SW 1271 (cell line): ENCODE data around the gene COL12A1.

Source experiments
- DNase-seq, 2 experiments: peaks; one replicate each; lab custom pipeline; 2025; lab: John Stamatoyannopoulos, UW

Gene COL12A1

DNA sequence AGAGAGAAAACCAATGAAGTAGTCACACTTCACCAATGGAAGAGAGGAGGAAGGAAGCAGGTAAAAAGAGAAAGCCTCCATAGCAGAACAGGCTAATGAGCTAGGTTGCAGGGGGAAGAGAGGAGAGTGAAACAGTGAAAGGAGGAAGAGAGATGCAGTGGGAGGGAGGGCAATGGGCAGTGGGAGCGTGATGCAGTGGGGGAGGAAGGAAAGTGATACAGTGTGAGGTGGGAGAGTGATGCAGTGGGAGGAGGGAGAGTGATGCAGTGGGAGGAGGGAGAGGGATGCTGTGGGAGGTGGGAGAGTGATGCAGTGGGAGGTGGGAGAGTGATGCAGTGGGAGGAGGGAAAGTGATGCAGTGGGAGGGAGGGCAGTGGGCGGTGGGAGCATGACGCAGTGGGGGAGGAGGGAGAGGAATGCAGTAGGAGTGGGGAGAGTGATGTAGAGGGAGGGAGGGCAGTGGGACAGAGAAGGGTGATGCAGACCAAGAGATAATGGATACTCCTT lies 29.7 kb downstream of the COL12A1 start:
- no peak for DNase-seq

GRCh38 chr6:75171986-75172385 lies 33.9 kb downstream of the COL12A1 start:
- DNase-seq, result no peak

DNA sequence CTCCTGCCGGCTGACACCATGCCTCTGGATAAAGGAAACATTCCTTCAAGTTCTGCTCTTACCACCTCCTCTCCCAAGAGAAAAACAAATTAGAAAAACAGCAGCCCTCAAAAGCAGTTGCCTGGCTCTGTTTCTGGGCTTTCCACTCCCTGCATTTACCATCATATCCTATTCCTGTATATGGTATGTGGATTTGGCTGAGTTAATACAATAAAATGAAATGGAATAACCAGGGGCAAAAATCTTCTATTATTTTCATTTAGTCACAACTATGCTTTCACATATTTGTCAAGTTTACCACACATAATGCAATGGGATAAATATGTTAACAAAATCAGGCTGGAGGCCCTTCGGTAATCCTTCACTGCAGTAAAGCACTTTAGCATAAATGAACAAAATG lies 34.3 kb downstream of the COL12A1 start:
- DNase-seq, result no peak

GRCh38 chr6:75170691-75171560 lies 34.9 kb downstream of the COL12A1 start:
- no peak for DNase-seq

GRCh38 chr6:75169689-75170586 lies 35.9 kb downstream of the COL12A1 start:
- DNase-seq, result no peak

GRCh38 chr6:75167851-75168250 lies 38.0 kb downstream of the COL12A1 start:
- DNase-seq, result no peak

GRCh38 chr6:75167325-75167724 lies 38.5 kb downstream of the COL12A1 start:
- DNase-seq, result no peak

DNA sequence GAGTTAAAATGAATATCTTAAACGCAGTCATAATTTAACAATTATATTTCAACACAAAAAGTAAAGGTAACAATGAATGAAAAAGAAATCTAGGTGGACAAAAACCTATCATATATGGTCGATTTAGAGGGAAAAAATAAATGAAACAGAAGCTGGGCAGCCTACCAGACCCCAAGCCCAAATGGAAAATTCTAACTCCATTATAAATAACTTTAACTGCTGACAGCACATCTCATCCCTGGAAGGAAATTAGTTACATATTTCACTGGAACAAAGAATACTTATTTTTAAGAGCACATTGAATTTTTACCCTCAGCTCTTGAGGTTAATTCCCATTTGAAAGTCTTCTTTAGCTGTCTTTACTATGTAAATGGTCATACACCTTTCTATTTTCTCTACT lies 39.1 kb downstream of the COL12A1 start:
- no peak for DNase-seq

DNA sequence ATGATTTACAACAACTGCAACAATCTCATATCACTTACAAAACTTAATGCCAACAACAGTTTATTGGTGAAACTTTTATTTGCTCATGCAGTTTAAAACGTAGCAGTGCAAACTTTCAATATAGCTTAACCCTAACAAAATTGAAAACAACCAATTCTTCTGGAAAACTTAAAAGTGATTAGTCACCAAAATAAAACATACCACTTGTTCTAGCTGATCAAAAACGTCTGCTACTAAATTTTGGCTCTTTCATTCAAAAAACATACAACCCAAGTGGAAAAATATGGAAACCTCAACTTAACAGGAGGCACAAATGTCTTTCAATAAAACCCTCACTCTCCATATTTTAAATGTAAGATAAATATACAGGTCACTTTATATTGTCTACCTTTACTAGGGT lies 39.6 kb downstream of the COL12A1 start:
- no peak for DNase-seq

GRCh38 chr6:75158176-75158575 lies 47.7 kb downstream of the COL12A1 start:
- no peak for DNase-seq

DNA sequence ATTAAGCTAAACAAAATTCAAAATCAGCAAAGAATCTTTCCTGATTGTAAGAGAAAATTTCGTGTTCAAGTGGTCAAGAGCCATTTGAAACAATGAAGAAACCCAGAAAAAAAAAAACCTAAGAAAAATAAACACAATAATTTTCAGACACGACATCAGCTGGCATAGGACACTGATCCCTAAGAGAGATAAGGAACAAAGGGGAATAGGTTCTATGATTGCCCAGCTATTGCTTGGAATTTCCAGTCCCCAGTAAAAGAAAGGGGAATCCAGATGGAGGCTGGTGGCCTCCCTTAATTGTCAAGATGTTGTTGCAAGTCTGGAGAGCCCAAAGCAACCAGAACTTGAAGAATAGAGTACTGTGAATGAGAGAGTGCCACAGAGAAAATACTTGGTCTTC lies 48.5 kb downstream of the COL12A1 start:
- no peak for DNase-seq

DNA sequence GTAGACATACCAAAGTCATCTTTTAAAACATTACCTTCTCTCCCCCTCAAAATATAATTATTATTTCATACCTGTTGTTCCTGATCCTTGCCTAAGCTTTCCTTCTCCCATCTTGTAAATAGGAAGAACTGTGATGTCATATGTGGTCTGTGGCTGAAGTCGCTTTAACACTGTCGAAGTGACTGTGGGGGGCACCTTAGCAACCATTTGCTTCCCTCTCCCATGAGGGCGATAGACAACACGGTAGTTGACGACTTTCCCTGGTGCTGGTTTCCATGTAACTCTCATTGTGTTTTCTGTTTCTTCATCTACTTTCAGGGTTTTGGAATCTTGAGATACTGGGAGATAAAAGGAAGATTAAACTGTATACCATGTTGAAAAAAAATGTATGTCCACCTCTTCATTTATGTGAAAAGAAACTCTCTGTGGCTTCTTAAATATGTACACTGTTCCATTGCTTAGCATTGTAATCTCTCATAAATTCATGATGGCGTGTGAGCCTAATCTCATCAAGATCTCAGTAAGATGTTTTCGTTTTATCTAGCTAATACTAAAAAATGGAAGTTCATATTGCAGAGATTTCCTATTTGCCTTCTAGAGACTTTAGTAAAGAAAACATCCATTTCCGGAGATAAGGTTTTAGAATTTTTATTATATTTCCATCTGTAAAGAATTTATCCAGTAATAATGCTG lies 49.5 kb downstream of the COL12A1 start:
- no peak for DNase-seq

- DNase-seq, result no peak
Observed at GRCh38 chr6:75155631-75156030, 50.2 kb downstream of the COL12A1 start.

GRCh38 chr6:75154973-75155372 lies 50.9 kb downstream of the COL12A1 start:
- no peak for DNase-seq

DNA sequence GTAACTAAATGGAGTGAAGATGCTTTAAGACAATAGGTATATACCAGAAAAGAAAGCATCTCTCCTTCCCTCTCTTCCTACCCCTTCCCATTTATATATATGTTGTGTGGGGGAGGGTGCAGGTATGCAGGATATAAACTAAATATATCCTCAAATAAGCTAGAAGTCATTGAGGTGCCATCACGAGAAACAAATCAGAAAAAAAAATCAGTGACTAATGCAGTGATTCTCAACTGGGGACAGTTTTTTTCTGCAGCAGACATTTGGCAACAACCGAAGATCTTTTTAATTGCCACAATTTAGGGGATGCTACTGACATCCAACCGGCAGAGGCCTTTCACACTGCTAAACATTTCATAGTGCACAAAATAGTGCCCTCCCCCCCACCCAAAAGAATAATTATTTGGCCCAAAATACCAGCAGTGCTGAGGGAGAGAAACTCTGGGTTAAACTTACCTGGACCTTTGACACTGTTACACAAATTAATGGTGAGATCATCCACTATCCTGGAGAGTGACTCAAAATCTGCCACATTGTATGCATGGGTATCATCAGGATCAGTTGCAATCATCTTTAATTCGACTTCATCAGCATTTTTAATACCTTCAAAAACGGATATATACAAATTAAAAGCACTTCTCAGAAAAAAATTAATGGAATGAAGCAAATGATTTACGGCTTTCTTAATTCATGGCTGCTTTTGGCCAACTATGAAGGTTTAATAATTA lies 55.0 kb downstream of the COL12A1 start:
- DNase-seq, result no peak

DNA sequence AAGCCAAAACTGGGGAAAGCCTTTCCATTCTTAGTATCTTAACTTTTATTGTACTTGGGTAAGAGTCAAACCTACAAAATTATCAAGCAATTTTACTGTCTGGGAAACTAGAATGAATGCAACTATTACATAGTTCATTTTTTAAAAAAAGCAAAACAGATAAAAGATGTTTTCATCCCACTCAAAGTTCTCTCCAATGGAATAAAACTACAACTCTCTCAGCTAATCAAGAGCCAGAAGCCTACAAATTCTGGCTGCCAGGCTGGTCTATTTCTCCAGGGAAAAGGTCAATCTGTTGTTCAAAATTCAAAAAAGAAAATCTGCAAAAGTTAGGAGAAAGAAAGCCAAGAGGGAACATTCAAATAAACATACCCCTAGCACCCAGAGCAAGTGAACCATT lies 56.2 kb downstream of the COL12A1 start:
- no peak for DNase-seq

DNA sequence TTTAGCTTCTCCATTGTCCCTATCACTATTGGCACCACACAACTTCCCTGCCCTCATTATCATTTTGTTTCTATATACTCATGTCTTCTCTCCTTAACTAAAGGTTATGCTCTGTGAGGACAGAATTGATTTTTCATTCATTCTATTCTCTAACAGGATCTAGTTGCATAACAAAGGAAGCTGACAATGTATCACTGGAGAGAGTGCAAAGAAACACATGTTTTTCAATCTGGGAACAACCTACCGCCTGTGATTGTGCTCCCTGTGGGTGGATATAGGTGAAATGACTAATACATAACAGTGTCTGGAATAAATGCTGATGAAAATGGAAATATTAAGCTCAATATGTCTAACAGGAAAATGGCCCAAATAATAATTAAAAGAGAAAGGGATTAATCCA lies 56.6 kb downstream of the COL12A1 start:
- no peak for DNase-seq

GRCh38 chr6:75147512-75147911 lies 58.3 kb downstream of the COL12A1 start:
- no peak for DNase-seq

DNA sequence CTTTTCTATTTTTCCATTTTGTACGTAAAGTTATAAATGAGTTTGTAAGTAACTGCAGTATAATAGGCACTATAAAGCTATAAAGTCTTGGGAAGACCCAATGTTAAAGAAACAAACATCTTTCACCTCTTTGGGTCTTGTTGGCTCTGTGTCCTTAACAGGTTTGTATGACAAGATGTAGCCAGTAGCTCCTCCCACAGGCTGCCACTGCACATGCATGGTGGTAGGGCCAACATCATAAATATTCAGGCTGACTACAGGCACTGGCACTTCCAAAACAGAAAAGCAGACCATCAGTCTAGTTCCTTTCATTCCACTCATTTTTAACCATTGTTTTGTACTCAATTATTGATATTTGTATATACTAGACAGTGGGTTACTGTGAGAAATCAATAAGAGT lies 59.9 kb downstream of the COL12A1 start:
- DNase-seq, result no peak

GRCh38 chr6:75145211-75145610 lies 60.6 kb downstream of the COL12A1 start:
- no peak for DNase-seq

DNA sequence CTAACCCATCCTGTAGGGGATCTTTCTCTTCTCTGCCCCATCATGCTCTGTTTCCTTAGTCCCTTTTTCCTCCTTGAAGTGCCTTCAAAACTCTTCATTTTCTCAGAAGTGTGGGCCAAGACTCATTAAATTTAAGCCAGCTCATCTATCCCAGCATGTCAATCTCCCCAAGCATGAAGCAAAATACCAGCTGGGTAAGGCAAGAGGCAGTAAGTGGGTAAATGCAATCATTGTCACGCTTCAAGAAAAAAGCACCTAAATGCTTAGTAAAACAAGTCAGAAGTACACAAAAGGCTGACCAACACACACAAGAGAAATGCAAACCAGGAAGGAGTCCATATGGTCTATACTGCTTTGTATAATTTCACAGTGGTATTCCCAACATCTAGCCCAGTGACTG lies 61.5 kb downstream of the COL12A1 start:
- DNase-seq, result no peak

DNA sequence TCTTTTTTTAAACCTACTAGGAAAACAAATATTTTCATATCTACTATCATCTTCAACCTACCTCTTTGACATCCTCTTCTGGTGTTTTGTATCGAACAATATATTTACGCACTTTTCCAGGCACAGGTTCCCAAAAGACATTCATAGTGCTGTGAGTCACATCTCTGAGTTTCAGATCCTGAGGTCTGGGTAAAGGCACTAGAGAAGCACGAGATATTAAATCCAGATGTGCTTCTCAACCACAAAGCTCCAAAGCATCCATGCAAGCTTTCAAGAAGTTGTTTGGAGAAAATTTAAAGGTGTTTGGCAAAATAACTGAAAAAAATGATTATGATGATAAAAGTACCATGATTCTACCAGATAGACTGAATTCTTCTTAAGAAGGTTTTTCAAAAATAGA lies 62.7 kb downstream of the COL12A1 start:
- no peak for DNase-seq
